IPS DF 6.9 (cell line): Measurements from ENCODE around the gene GCA.

ENCODE experiments used
- DNase-seq: peaks from one replicate; pipeline ENCODE4 v3.0.0-alpha.2; 2013; ENCODE audit warnings: low read depth, low spot score
- H3K27ac ChIP-seq: one replicate; pipeline ENCODE4 v1.5.1; 2013; ENCODE audit warnings: low read length, control low read depth
- H3K27me3 ChIP-seq: 2 replicates; pipeline ENCODE4 v1.6.1; 2013; ENCODE audit warnings: mild to moderate bottlenecking, low read length; ENCODE audit not compliant: control insufficient read depth, insufficient read depth
- H3K36me3 ChIP-seq: 2 replicates; pipeline ENCODE4 v1.6.1; 2013; ENCODE audit warnings: low read length; ENCODE audit not compliant: control insufficient read depth, insufficient read depth
- H3K4me1 ChIP-seq: 2 replicates; pipeline ENCODE4 v1.6.1; 2013; ENCODE audit warnings: low read length; ENCODE audit not compliant: control insufficient read depth, insufficient read depth
- H3K4me3 ChIP-seq: 2 replicates; pipeline ENCODE4 v1.5.1; 2013; ENCODE audit warnings: mild to moderate bottlenecking, low read length
- H3K9me3 ChIP-seq: 2 replicates; pipeline ENCODE4 v1.6.1; 2013; ENCODE audit warnings: low read length, inconsistent platforms; ENCODE audit not compliant: control insufficient read depth, insufficient read depth
- WGBS: extraction: QIAGEN DNeasy Blood & Tissue Kit; methylation state at CpG from one replicate; pipeline ENCODE4 v1.1.7; 2013; ENCODE audit warnings: mixed read lengths, missing lambda C conversion rate; ENCODE audit not compliant: insufficient read length, insufficient coverage; 5-methylcytosine and 5-hydroxymethylcytosine counted together

The GCA gene, protein sequence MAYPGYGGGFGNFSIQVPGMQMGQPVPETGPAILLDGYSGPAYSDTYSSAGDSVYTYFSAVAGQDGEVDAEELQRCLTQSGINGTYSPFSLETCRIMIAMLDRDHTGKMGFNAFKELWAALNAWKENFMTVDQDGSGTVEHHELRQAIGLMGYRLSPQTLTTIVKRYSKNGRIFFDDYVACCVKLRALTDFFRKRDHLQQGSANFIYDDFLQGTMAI

DNA sequence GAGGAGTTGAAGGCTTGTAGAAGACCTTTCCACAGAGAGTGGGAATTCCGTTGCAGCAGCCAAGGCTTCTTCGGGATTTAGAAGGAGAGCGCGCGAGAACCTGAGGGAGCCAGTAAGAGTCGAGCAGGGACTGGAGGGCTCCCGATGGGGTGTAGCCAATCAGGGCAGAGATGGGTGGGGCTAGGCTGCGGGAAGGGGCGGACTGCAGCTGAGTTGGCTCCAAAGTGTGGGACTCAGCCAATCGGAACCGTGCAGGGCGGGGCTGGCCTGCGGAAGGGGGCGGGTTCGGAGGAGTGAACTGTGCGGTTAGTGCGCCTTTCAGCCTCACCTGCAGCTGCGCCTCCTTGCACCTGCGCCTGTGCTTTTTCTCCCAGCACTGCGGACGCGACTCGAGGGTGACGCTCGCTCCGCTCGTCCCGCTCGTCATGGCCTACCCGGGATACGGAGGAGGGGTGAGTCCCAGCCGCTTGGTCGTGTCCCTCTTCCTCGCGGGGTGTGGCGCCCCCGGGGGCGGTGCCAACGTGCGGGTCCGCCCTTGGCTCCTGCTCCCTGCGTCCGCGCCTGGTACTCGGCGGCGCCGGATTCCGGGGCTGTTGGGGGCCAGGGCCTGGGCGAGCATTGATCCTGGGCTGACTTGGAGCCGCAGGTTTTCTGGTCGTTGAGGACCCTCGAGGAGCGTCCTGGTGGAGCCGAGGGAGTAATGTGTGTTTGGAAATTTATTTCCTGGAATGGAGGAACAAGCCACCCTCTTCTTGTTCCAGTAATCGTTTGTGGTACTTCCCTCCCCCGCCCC lies at the start of gene GCA:
GCA (plus strand) TSS at position 309 of the 793 bp plus-strand sequence; CDS start at position 426, 117 bp downstream.
- H3K27me3 ChIP-seq, result no peaks in the 10 kb centered on the region
- WGBS, result no CpG with 5 or more reads among the region's 57 CpGs

DNA sequence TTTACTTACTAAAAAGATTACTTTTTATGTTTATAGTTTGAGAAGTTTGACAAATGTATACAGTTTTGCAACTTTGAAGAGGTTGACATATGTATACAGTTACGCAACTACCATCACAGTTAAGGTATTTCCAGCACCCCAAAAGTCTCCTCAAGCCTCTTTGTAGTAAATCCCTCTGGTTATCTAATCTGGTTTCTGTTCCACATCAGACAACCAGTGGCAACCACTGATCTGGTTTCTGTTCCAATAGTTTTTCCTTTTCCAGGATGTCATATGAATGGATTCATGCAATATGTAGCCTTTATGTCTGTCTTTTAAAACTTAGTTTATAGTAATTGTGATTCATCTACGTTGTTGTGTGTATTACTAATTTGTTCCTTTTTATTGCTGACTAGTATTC lies 48.9 kb upstream of the GCA start:
- H3K36me3 ChIP-seq, result no peaks in the 10 kb centered on the region
- no peaks in the 10 kb centered on the region for H3K9me3 ChIP-seq
- DNase-seq, result no peak
- no CpG with 5 or more reads among the region's 2 CpGs for WGBS
- no peaks in the 10 kb centered on the region for H3K4me1 ChIP-seq
- H3K27me3 ChIP-seq, result no peaks in the 10 kb centered on the region
- no peak overlapping the region for H3K27ac ChIP-seq
- H3K4me3 ChIP-seq, result no peak overlapping the region

More for the DNA sequence above, at the start of gene GCA:
- peak; percentile 90 for DNase-seq
- H3K9me3 ChIP-seq, result no peaks in the 10 kb centered on the region
- H3K4me3 ChIP-seq, result peak within 1 kb of the TSS; percentile 64; the same call in 1 of the 2 replicates
- no peak within 1 kb of the TSS for H3K27ac ChIP-seq
- no peaks in the 10 kb centered on the region; the same call in 1 of the 2 replicates for H3K4me1 ChIP-seq
- no peaks in the 10 kb centered on the region for H3K36me3 ChIP-seq

DNA sequence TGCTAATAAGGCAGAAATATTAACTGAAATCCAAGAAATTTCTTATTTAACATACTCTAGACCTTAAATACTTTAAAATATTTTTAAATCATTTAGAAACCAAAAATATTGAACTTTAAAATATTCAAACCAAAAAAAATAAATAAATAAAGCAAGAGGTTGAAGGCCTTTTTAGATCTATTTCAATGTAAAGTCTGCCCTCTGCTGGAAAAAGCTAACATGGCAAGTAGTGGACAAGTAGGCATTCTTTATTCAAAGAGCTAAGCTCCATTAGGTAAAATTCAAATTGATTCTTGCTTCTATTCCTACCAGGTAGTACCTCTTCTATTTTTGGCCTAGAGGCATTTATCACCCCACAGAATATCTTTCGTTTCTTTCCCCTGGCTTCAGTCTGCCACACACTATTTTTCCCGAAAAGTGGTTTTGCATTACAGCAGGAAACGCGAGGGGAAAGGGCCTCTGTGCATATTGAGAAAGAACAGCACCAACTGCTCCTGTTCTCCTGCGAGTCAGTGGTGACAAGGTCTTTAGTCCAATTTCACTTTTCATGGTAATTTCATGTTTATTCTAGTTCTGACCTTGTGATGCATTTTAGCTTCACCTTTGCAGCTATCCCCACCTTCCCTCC lies 45.9 kb upstream of the GCA start:
- Histone ChIP-seq H3K9me3 (no peaks in the 10 kb centered on the region), H3K27me3 (no peaks in the 10 kb centered on the region), H3K4me3 (no peak overlapping the region), H3K4me1 (no peaks in the 10 kb centered on the region), H3K36me3 (no peaks in the 10 kb centered on the region), H3K27ac (no peak overlapping the region)
- no CpG with 5 or more reads among the region's 5 CpGs for WGBS
- no peak for DNase-seq

DNA sequence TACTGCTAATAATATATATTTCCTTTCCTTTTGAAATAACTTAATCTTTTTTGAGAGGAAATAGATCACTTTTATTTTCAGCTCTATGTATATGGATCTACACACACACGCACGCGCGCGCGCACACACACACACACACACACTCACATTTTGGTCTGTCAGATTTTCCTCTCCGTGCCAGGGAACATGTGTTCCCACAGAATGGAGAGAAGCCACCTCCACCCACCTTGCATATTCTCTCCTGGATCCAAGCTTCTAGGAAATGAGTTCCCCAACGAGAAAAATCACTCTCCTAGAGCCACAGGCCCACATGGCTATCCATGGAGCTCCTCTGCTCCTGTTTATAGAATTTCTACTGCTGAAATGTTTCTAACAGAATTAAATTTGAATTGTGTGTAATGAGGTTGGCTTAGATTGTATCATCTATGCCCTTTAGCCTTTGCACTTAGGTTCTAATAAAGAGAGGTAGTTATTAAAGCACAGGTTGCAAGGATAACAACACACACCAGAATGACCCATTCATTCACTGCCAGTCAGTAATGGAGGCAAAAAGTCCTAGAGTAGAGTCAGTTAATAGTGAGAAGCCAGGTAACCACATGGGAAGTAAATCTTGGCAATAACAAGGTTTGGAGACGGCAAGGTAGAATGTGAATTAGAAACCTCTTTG lies 45.1 kb upstream of the GCA start:
- no peaks in the 10 kb centered on the region for H3K36me3 ChIP-seq
- H3K4me3 ChIP-seq, result no peak overlapping the region
- H3K27ac ChIP-seq, result no peak overlapping the region
- no peaks in the 10 kb centered on the region for H3K27me3 ChIP-seq
- no peaks in the 10 kb centered on the region for H3K9me3 ChIP-seq
- WGBS, result no CpG with 5 or more reads among the region's 9 CpGs
- no peak for DNase-seq
- H3K4me1 ChIP-seq, result no peaks in the 10 kb centered on the region

DNA sequence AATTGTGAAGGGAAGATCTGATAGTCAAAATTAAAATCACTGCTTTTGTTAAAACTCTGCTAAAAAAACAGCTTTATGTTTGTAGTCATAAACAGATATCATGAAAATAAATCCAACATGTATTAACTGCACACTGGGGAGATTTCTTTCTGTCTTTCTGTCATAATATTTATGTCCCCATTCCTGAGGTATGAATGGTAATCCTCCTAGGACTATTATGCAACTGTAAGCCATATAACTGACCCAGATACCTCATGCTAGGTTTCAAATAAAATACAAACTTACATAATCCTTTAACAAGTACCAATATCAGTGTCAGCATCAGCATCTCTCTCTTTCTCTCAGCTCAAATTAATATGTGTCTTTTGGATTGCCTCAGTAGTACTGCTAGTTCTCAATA lies 43.7 kb upstream of the GCA start:
- Histone ChIP-seq H3K4me1 (no peaks in the 10 kb centered on the region), H3K27ac (no peak overlapping the region), H3K9me3 (no peaks in the 10 kb centered on the region), H3K27me3 (no peaks in the 10 kb centered on the region), H3K36me3 (no peaks in the 10 kb centered on the region), H3K4me3 (no peak overlapping the region)
- DNase-seq, result no peak

DNA sequence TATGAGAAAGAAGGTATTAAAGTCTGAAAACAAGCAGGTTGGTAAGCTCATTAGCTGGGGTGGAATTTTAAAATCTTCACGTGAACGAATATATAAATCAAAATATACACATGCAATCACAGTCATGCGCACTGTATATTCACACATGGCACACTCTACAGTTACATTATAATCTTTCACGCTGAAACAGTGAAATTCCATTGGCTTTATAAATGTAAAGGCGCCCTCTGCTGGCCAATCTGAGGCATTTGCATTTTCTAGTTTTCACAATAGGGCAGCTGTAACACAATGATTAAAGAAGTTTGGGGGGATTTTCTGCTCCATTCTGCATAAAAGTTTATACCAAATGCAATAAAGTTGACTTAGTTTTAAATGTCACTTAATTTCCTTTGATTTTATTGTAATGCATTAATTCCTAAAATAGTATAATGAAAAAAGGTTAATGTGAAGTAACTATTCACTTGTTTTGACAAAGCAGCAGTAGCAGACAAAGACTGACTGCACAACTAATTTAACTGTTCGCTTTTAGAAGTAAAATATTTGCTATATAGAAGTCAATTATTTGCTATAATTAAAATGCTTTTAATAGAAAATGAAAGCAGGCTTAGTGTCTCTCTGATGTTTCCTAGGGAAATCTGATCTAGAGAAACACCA lies 42.7 kb upstream of the GCA start:
- no peak overlapping the region for H3K4me3 ChIP-seq

DNA sequence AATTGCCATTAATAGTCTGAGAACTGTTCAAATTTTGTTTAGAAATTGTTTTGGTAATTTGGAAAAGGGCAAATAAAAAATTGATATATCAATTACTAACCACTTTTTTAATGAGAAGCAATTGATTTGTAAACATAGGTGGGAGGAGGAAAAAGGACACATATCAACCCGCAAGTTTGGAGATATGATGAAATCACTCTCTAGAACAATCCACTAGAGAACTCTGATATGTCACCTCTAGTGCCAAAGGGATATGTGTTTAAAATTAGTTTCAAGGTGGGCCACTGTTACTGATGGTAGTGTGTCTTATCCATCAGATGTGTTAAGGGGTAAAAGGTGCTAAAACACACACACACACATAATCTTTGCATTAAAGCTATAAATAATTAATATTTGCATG lies 42.1 kb upstream of the GCA start:
- Histone ChIP-seq H3K27me3 (no peaks in the 10 kb centered on the region), H3K27ac (no peak overlapping the region), H3K9me3 (no peaks in the 10 kb centered on the region), H3K4me1 (no peaks in the 10 kb centered on the region), H3K4me3 (no peak overlapping the region), H3K36me3 (no peaks in the 10 kb centered on the region)
- no CpG with 5 or more reads among the region's 1 CpG for WGBS
- no peak for DNase-seq

More for the DNA sequence above, 42.7 kb upstream of the GCA start:
- no peaks in the 10 kb centered on the region for H3K4me1 ChIP-seq
- no CpG with 5 or more reads among the region's 6 CpGs for WGBS
- no peaks in the 10 kb centered on the region for H3K36me3 ChIP-seq
- H3K9me3 ChIP-seq, result no peaks in the 10 kb centered on the region
- no peak for DNase-seq
- H3K27ac ChIP-seq, result no peak overlapping the region
- H3K27me3 ChIP-seq, result no peaks in the 10 kb centered on the region

DNA sequence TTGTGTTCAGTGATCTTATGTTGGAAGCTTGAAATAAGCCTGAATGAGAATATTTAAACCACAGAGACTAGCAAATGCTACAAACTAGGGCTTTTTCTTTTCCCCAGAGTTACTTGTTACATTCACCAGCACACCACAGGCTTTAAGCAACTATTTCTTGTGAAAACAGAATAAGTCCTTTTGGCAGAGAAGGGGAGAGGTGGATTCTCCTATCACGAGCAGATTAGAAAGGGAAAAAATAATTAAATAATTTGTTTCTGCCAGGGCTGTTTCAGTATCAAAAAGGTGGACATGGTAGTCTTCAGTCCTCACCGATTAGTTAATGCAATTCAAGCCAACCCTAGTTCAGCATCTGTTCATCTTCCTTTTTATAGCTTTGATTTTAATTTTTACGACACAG lies 38.0 kb upstream of the GCA start:
- Histone ChIP-seq H3K9me3 (no peaks in the 10 kb centered on the region), H3K27ac (no peak overlapping the region), H3K36me3 (no peaks in the 10 kb centered on the region), H3K4me3 (no peak overlapping the region), H3K27me3 (no peaks in the 10 kb centered on the region), H3K4me1 (no peaks in the 10 kb centered on the region)
- no peak for DNase-seq
- WGBS, result no CpG with 5 or more reads among the region's 3 CpGs

DNA sequence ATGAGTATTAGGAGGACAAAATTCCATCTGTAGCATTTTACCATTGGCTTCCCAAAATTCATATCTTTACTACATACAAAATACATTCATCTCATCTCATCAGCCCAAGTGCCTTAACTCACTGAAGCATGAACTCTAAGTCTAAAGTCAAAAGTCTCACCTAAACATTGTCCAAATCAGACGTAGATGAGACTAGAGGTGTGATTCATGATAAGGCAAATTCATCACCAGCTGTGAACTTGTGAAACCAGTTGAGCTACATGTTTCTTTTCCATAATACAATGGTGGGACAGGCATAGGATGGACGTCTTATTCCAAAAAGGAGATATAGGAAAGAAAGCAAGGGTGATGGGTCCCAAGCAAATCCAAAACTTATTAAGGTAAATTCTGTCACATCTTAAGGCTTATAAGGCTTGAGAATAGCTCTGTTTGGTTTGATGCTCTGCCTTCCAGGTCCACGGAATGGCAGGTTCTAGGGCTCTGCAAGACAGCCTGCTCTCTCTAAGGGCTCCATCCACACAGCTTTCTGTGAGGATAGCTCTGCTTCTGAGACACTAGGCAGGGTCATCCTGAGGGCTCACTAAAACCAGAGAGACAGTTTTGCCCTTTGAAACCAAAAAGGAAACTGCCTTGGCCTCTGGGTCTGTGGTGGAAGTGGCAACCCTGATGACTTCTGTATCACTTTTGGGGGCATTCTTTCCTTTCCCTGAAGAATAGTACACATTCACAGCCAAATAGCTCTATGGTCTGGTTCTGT lies 35.0 kb upstream of the GCA start:
- Histone ChIP-seq H3K9me3 (no peaks in the 10 kb centered on the region), H3K4me3 (no peak overlapping the region), H3K27ac (no peak overlapping the region), H3K27me3 (no peaks in the 10 kb centered on the region), H3K4me1 (no peaks in the 10 kb centered on the region), H3K36me3 (no peaks in the 10 kb centered on the region)
- DNase-seq, result no peak
- no CpG with 5 or more reads among the region's 3 CpGs for WGBS
